Glutamatergic neuron (in vitro differentiated cells): ENCODE results near the gene PLCG1. TPM values are rescaled to one million over a fixed set of nuclear protein-coding genes. Genes with fewer than 3 reads are reported as not detected.
A peak's percentile ranks its signal among the peaks of the same experiment; 100 is the strongest.

Experiments used
- DNase-seq: peaks from one replicate; pipeline ENCODE4 v3.0.0; 2022
- H3K27ac Mint-ChIP-seq: one replicate; pipeline ENCODE4 v1.8.0; 2020; ENCODE audit warnings: mild to moderate bottlenecking, mixed read lengths, inconsistent platforms; ENCODE audit not compliant: unreplicated experiment
- H3K27me3 Mint-ChIP-seq: one replicate; pipeline ENCODE4 v1.8.0; 2020; ENCODE audit warnings: mild to moderate bottlenecking, moderate library complexity, mixed read lengths, inconsistent platforms; ENCODE audit not compliant: unreplicated experiment
- H3K36me3 Mint-ChIP-seq: one replicate; pipeline ENCODE4 v1.8.0; 2020; ENCODE audit warnings: mild to moderate bottlenecking, mixed read lengths, inconsistent platforms; ENCODE audit not compliant: unreplicated experiment
- H3K4me1 Mint-ChIP-seq: one replicate; pipeline ENCODE4 v1.8.0; 2020; ENCODE audit warnings: mild to moderate bottlenecking, low read depth, mixed read lengths, inconsistent platforms; ENCODE audit not compliant: unreplicated experiment
- H3K4me3 Mint-ChIP-seq: one replicate; pipeline ENCODE4 v1.8.0; 2020; ENCODE audit warnings: mild to moderate bottlenecking, mixed read lengths, inconsistent platforms; ENCODE audit not compliant: unreplicated experiment
- H3K9me3 Mint-ChIP-seq: one replicate; pipeline ENCODE4 v1.8.0; 2020; ENCODE audit warnings: mild to moderate bottlenecking, moderate library complexity, mixed read lengths, inconsistent platforms; ENCODE audit not compliant: unreplicated experiment
- total RNA-seq: library from RNA; stranded (reverse); fragmentation: NEBNext Ultra II Directional; extraction: Animal tissue kit (Norgen Biotek cat#: 25700); gene quantifications from one replicate; pipeline ENCODE4 v1.2.1, GENCODE V29; 2021; ENCODE audit not compliant: unreplicated experiment
- TF ChIP-seq, protein P1 (sequence below): fragments of 200-600 bp; sonication (generic); IDR thresholded peaks from one replicate; pipeline ENCODE4 v1.5.0; 2021; ENCODE audit not compliant: partially characterized antibody, unreplicated experiment

Gene PLCG1
- total RNA-seq, 1 donor from 2014 or later, result 458 TPM

GRCh38 chr20:41145317-41145716 lies 8.0 kb downstream of the PLCG1 start:
- Mint-ChIP-seq H3K4me3 (no peak overlapping the region), H3K27ac (no peak overlapping the region), H3K36me3 (peaks cover 7% of the 10 kb centered on the region), H3K27me3 (peaks cover 12% of the 10 kb centered on the region), H3K9me3 (peaks cover 7% of the 10 kb centered on the region), H3K4me1 (peaks cover 47% of the 10 kb centered on the region)
- no peak for DNase-seq
- TF ChIP-seq, protein P1, sequence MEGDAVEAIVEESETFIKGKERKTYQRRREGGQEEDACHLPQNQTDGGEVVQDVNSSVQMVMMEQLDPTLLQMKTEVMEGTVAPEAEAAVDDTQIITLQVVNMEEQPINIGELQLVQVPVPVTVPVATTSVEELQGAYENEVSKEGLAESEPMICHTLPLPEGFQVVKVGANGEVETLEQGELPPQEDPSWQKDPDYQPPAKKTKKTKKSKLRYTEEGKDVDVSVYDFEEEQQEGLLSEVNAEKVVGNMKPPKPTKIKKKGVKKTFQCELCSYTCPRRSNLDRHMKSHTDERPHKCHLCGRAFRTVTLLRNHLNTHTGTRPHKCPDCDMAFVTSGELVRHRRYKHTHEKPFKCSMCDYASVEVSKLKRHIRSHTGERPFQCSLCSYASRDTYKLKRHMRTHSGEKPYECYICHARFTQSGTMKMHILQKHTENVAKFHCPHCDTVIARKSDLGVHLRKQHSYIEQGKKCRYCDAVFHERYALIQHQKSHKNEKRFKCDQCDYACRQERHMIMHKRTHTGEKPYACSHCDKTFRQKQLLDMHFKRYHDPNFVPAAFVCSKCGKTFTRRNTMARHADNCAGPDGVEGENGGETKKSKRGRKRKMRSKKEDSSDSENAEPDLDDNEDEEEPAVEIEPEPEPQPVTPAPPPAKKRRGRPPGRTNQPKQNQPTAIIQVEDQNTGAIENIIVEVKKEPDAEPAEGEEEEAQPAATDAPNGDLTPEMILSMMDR, result no peak

DNA sequence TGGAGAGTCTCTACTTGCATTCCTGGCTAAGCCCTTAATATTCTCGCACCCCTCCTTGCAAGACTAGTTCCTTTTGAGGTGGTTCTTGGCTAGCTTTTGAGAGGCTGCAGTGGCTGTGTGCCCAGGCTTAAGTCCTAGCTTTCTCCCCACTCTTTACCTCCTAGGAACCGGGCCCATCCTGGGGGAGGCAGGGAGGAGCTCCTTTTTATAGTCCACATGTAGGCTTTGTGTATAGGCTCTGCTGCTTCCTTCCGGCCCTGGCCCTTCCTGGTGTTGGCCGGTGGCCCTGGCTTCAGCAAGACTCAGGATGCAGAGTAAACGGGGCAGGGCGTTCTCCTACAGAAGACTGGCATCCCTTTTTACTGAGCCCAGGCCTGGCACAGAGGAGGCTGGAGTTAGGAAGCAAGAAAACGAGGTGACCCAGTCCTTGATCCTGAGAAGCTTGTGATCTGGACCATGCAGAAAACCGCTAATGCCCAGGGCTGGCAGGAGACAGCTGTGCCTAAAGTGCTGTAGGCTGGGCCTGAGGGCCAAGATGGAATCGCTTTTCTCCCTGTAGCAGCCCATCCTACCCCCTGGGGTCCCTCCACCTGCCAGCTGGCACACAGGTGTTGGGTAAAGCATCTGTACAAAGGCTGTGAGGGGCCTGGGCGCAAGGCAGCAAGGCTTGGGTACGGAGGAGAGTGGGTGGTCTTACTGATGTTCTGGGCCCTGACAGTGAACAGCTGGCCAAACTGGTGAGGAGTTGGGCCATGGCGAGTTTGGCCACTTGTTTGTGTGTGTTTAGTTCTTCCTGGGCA lies 8.7 kb downstream of the PLCG1 start:
- peaks cover 17% of the 10 kb centered on the region for H3K27me3 Mint-ChIP-seq
- peaks cover 7% of the 10 kb centered on the region for H3K36me3 Mint-ChIP-seq
- no peak overlapping the region for H3K4me3 Mint-ChIP-seq
- H3K27ac Mint-ChIP-seq, result no peak overlapping the region
- DNase-seq, result no peak
- peaks cover 46% of the 10 kb centered on the region for H3K4me1 Mint-ChIP-seq
- H3K9me3 Mint-ChIP-seq, result peaks cover 8% of the 10 kb centered on the region
- TF ChIP-seq, protein P1, result no peak

DNA sequence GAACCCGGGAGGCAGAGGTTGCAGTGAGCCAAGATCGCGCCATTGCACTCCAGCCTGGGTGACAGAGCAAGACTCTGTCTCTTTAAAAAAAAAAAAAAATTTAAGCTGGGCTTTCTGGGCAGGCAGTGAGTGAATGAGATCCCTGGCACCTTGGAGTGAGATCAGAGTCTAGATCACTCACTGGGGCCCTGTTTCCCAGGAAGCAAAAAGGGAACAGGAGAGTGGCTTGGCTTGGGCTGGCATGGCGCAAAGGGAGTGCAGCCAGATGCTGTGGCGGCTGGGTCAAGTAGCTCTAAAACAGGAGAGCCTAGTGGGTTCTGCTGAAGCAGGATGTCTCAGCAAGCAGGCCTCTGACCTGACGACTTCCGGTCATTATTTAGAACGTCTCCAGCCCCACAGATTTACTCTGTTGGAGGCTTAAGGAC lies 10.4 kb downstream of the PLCG1 start:
- no peak overlapping the region for H3K27ac Mint-ChIP-seq
- no peak overlapping the region for H3K4me3 Mint-ChIP-seq
- peaks cover 12% of the 10 kb centered on the region for H3K36me3 Mint-ChIP-seq
- peaks cover 43% of the 10 kb centered on the region for H3K4me1 Mint-ChIP-seq
- TF ChIP-seq, protein P1, result no peak
- H3K9me3 Mint-ChIP-seq, result peaks cover 8% of the 10 kb centered on the region
- peaks cover 23% of the 10 kb centered on the region for H3K27me3 Mint-ChIP-seq
- DNase-seq, result no peak

GRCh38 chr20:41148942-41149341 lies 11.6 kb downstream of the PLCG1 start:
- Mint-ChIP-seq H3K9me3 (peaks cover 8% of the 10 kb centered on the region), H3K27me3 (peaks cover 21% of the 10 kb centered on the region), H3K36me3 (peaks cover 12% of the 10 kb centered on the region), H3K27ac (peak overlapping the region; percentile 73), H3K4me1 (peaks cover 39% of the 10 kb centered on the region), H3K4me3 (no peak overlapping the region)
- no peak for DNase-seq
- TF ChIP-seq, protein P1, result no peak

GRCh38 chr20:41150664-41151063 lies 13.3 kb downstream of the PLCG1 start:
- Mint-ChIP-seq H3K4me1 (peaks cover 46% of the 10 kb centered on the region), H3K4me3 (peak overlapping the region; percentile 82), H3K27ac (peak overlapping the region; percentile 95), H3K36me3 (peaks cover 12% of the 10 kb centered on the region), H3K27me3 (peaks cover 24% of the 10 kb centered on the region), H3K9me3 (peaks cover 10% of the 10 kb centered on the region)
- TF ChIP-seq, protein P1, result no peak
- no peak for DNase-seq
